ENCODE data around the gene DHRS7B.
"Not testable (repeated sequence)": the region's sequence is repeated elsewhere in the genome, so short reads cannot be mapped to it uniquely, and the experiment has no call there.

Gene DHRS7B

GRCh38 chr17:21212826-21213637 is 86.3 kb downstream of the DHRS7B start:
- no peak for DNase-seq

GRCh38 chr17:21213638-21214014 is 86.9 kb downstream of the DHRS7B start:
- no peak for DNase-seq

GRCh38 chr17:21214015-21214776 is 87.4 kb downstream of the DHRS7B start, which contains the start of gene TMEM11:
TMEM11 (minus strand) TSS chr17:21214161; CDS start chr17:21214152, 9 bp downstream.
- peak; percentile 100 for DNase-seq

- no peak for DNase-seq
Observed at GRCh38 chr17:21214777-21215541, 88.2 kb downstream of the DHRS7B start.

- DNase-seq: no peak
Observed at GRCh38 chr17:21215935-21216334, 89.2 kb downstream of the DHRS7B start.

GRCh38 chr17:21217346-21217745 is 90.6 kb downstream of the DHRS7B start:
- DNase-seq: no peak

- no peak for DNase-seq
Observed at GRCh38 chr17:21218101-21218500, 91.3 kb downstream of the DHRS7B start.

- no peak for DNase-seq
Observed at GRCh38 chr17:21218831-21219380, 92.1 kb downstream of the DHRS7B start.

- DNase-seq: no peak
Observed at GRCh38 chr17:21223086-21223485, 96.3 kb downstream of the DHRS7B start.

GRCh38 chr17:21227277-21227676 is 100.5 kb downstream of the DHRS7B start:
- not testable (repeated sequence) for DNase-seq

GRCh38 chr17:21228111-21228510 is 101.3 kb downstream of the DHRS7B start:
- no peak for DNase-seq

- DNase-seq: no peak
Observed at GRCh38 chr17:21228845-21229244, 102.1 kb downstream of the DHRS7B start.

- no peak for DNase-seq
Observed at GRCh38 chr17:21231533-21231932, 104.8 kb downstream of the DHRS7B start.

GRCh38 chr17:21232033-21232749 is 105.4 kb downstream of the DHRS7B start:
- DNase-seq: no peak

GRCh38 chr17:21233581-21234347 is 107.0 kb downstream of the DHRS7B start:
- no peak for DNase-seq

GRCh38 chr17:21235921-21236320 is 109.2 kb downstream of the DHRS7B start:
- DNase-seq: no peak

- DNase-seq: no peak
Observed at GRCh38 chr17:21239680-21240368, 113.1 kb downstream of the DHRS7B start.

GRCh38 chr17:21240369-21241055 is 113.7 kb downstream of the DHRS7B start:
- DNase-seq: no peak
